HG03378 (cell line): ENCODE data around the gene MPST.
"Not testable (repeated sequence)": the region's sequence is repeated elsewhere in the genome, so short reads cannot be mapped to it uniquely, and the experiment has no call there.

Experiments
- ATAC-seq: cut with Tn5 transposase; IDR thresholded peaks from one replicate; pipeline ENCODE4 v1.9.1; 2021; ENCODE audit warnings: mild to moderate bottlenecking, moderate library complexity; ENCODE audit not compliant: unreplicated experiment

MPST gene

DNA sequence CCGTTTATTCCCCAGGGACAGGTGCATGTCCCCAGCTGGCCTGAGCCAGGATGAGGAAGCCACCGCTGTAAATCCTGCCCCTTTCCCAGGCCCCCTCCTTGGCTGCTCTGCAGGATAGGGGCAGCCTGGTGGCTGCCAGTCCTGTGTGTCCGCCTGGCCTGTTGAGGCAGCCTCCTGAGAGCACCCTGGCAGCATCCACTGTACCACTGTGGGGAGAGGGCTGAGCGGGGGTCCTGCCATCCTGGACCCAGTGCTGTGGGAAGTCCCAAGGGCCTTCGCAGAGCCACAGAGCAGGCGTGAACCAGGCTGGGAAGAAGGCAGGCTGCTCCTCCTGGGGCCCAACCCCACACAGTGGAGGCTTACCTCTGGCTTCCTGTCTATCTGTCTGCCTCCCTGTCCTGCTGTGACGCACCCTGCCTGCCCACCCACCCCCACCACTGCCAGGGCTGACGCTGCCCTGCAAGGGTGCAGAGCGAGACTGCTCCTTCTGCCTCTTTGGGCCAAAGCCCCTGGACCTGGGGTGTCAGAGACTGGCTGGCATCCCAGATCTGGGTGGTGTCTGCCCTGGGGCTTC is 40.4 kb downstream of the MPST start:
- ATAC-seq, result no peak

DNA sequence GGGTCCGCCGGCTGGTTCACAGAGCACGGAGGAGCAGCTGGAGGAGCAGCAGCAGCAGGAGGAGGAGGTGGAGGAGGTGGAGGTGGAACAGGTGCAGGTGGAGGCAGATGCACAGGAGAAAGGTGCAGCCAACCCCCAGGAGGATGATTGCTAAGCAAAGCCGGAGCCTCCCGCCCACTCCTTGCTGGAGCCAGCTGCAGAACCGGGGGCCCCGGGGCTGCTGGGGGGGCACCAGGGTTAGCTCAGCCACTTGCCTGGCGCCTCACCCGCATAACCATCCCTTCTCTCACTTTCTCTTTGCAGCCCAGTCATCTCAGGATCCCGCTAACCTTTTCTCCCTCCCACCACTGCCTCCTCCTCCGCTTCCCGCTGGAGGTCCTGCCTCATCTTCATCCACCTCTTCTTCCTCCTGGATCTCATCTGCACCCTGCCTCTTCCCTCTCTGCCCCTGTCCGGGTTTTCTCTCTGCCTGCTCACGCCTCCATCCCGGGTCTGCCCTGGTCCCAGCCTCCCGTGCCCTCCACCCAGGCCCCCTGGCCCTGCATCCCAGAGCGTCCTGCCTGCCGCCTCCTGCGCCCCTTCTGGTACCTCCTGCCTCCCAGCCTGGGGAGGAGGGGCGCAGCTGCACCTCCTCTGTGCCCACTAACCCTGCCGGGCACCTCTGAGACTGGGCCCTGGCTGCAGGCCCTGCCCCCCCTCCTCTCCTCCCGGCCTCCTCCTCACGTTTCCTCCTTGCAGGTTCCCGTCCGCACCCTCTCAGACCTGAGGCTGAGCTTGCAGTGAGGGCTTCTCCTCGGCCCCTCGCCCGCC is 41.5 kb downstream of the MPST start:
- ATAC-seq, result no peak

DNA sequence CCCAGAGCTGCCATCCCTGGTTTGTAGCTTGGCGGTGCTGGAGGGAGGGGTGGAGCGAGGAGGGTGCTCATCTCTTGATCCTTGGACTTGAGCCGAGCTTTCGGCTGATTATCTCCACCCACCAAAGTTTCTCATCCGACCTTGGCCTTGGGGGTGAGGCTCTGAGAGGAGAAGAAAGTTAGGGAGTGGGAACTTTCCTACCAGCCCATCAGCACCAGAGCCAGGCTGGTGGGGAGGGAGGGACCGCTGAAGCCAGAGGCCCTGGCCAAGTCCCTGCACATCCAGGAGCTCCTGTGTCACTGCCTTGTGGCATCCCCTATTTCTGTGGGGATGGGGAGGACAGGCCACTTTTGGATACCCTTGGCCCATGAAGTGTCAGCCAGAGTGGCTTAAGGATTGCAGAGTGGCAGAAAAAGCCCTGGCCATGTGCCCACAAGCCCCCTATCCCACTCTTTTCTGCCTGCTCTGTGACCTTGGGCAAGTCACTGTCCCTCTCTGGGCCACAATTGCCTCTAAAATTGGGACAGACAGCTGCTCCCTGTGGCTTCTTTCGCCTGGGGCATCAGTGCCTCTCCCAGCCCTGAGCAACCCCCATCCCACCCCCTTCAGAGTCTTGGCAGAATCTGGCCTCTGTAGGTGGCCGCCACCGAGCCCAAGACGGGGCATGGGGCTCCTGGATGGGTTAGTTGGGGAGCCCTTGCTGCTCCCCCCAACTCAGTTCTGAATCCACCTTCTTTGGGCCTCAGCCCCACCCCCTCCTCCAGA is 42.3 kb downstream of the MPST start:
- ATAC-seq, result no peak

DNA sequence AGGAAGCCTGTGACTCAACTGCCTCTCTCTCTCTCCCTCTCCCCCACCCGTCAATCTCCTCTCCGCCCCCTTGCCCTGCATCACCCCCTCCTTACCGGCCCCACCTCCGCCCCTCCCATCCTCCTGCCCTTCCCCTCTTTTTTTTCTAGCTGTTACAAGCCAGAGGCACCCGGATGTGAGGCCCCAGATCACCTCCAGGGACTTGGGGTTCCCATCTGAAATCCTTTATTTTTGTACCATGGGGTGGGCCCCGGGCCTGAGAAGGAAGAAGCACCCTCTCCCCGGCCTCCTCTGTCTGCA is 42.8 kb downstream of the MPST start:
- no peak for ATAC-seq

DNA sequence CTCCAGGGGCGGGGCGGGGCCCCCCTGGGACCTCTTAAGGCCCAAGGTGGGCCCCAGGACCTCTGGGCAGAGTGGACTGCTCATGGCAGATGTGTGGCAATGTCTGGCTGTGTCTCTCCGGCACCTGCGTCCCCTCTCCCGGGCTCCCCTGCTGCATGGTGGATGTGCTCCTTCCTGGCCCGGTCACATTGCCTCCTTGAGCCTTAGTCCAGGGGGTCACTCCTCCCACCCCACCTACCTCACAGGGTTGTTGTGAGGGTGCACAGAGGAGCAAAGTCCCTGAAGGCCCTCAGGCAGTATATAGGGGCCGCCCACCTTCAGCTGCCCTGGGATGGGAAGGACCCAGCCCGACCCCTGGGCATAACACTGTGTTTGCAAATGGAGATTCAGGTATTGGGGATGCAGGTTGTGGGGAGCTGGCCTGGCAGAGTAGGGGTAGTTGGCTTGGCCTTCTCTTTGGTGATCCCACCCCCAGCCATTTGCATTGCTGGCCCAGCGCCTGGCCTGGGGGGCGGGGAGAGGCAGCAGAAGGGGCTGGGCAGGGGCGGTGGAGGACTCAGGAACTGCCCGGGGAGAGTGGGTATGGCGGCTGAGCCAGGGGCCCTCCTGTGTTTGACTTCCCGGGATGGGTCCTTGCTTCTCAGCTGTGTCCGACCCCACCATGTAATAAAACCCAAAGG is 43.3 kb downstream of the MPST start:
- no peak for ATAC-seq

DNA sequence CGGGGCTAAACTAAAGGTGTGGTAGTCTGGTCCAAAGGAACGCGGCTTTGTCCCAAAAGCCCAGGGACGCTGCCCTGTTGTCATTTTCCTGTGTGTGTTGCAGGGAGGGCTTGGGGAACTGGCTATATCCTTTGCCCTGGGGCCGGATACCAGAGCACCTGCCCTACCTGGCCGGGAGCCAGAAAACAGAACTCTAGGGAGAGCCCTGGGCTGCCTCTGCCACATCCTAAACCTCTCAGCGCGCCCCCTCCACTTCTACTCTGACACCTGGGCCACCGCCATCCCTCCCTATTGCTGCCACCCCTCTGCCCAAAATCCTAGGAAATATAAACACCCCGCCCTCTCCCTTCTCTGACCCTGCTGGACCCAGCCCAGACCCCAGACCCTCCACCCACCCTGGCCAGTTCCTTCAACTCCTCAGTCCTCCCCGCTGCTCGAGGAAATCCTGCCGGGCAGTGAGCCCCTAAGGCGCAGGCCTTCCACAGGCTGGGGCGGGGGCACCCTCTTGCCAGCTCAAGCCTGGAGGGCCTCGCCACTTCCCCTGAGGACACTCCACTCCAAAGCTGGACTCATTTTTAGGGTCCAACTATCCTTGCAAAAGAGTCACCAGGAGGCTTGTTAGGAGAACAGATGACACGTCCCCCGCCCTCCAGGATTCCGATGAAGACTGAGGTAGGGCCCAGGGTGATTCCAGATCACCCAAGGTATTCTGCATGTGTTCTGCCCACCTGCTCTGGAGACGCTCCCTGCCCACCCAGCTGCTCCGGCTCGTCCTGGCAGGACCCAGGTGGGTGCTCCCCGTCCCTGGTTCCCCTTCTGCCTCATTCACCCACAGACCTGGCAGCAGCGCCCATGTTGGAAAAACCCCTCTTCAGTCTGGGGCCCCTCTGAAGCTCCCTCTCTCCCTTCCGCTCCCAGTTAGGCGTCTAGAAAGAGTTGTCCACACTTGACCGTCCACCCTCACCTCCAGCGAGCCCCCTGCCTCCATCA is 44.2 kb downstream of the MPST start:
- ATAC-seq, result no peak

DNA sequence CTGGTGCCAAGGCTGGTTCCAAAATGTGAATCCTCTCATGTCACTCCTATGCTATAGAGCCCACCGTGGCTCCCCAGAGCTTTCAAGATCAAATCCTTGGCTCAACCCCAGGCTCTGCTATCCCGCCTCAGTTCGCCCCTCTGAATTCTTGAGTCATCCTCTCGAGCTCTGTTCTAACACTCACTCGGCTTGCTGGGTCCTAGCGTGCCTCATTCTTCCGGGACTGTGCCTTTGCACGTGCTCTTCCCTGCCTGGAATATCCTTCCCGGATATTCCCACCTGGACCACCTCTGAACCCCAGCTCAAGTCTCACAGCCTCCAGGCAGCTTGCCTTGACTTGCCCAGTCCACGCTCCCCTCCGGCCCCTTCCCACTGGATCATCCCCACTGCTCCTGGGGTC is 45.0 kb downstream of the MPST start:
- no peak for ATAC-seq

DNA sequence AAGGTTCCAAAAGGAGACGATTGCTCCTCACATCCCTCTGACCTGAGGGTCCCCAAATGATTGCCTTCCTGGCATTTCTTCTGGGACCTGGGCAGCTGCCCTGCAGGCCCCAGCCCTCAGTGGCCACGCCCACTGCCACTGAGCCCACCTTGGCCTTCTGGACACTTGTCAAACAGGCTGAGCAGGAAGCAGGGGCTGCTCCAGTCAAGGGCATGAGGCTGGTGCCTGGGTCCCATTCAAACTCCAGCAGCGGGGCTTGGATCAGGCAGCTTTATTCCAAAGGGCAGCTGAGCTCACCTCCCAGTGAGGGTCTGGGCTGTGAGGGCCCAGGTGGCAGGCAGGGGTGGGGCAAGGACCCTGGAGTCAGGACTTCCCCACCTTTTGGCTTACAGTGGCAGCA is 45.6 kb downstream of the MPST start:
- no peak for ATAC-seq

DNA sequence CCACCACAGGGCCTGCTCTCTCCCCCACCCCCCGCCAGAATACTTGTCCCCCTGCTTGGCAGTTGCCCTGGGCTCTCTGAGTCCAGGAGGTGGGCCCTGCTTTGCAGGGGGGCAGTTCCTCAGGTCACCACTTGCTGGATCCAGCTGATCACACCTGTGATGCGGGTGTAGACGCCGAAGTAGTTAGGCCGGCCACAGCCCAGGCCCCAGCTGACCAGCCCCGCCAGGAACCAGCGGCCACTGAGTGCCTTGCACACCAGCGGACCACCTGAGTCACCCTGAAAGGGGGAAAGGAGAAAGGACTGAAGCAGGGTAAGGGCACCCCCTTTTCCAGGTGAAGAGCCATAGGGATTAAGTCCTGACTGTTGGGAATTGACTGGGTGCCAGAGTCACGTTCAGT is 46.4 kb downstream of the MPST start:
- ATAC-seq, result no peak

DNA sequence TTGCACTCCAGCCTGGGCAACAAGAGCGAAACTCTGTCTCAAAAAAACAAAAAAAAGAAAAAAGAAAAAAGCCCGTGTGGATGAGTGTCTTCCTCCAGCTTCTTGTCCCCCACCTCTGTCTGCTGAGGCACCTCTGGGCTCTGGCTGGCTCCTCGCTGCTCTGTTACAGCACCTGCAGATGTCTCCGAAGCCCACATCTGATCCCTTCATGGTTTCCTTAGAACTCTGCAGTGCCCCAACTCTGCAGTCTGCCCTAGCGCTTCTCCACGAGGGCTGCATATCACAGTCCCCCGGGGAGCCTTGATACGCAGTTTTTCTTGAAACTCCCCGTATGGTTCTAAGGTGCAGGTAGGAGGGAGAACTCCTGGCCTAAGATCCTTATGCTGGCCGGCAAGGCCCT is 47.9 kb downstream of the MPST start:
- ATAC-seq, result no peak

DNA sequence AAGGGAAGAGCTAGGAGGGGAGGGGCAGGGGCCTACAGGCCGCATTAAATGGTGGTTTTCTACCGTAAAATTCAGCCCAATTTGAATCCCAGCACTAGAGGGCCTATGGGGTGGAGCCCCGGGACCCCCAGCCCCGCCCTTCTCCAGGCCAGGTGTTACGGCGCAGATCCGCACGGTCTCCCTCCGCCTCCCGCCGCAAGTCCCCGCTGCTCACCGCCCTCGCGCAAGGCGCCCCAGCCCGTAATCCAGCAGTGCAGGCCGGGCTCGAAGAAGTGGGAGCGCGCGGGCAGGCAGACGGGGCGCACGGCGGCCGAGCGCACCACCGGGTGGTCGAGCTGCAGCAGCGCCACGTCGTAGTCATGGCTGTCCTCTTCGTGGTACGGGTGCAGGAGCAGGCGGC is 49.3 kb downstream of the MPST start:
- no peak for ATAC-seq

DNA sequence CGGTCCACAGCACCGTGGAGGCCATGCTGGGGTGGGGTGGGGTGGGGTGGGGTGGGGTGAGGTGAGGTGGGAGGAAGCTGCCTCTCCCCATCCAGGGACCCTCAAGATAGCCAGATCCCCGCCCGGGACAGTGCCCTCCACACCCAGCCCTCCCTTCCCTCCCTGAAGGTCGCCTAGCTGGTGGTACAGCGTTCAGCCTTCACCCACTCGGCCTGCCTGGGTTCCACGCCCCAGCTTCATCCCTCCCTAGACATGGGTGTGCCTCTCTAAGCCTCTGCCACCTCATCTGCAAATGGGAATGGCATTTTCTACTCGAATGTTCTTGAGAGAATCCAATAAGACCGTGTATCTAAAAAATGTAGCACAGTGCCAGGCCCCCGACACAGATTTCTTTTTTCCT is 49.8 kb downstream of the MPST start:
- ATAC-seq, result no peak

DNA sequence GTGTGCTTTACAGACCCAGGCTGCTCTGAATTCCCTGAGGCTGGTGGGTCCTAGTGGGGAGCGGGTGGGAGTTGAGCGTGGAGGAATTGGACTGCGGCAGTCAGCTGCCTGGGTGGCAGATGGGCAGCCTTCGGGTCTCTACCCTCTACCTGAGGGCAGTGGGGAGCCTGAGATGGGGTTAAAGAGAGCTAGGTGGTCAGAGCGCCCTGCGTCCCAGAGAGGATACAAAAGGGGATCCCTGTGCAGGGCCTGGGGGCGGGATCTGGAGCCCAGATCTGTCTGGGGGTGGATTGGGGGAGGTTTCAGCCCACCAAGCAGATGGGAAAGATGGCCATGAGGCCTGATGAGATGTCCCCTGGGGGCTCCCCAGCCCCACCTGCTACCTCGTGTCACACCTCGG is 50.2 kb downstream of the MPST start:
- ATAC-seq, result no peak

DNA sequence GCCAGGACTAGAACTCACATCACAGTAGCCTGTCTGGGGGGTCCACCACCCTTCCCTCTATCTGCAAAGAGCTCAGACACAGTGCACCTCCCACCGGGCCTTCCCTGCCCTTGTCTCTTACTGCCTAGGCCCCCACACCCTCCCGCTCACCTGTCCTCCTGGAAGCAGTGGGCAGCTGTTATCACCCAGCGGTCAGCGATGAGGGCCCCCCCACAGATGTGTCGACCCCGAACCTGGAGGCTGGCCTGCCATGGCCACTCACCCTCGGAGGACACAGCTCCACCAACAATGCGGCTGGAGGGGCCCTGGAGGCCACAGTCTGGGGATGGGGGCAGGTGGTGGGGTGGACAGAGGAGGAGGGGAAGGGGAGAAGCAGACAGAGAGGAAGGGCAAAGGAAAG is 50.8 kb downstream of the MPST start:
- ATAC-seq, result no peak

DNA sequence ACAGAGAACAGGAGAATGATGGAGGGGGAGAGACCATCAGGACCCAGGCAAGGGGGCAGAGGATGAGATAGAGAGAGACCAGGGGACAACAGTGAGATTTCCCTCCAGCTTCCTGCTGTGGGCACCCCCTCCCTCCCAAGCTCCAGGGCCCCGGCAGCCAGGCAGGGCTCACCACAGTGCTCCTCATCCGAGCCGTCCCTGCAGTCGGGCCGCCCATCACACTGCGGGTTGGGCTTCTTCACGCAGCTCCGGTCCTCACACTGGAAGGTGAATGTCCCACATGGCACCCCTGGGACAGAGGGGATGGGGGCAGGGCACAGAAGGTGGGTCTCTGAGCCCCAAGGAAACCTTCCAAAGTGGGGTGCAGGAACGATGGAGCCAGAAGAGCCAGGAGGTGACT is 51.2 kb downstream of the MPST start:
- no peak for ATAC-seq

DNA sequence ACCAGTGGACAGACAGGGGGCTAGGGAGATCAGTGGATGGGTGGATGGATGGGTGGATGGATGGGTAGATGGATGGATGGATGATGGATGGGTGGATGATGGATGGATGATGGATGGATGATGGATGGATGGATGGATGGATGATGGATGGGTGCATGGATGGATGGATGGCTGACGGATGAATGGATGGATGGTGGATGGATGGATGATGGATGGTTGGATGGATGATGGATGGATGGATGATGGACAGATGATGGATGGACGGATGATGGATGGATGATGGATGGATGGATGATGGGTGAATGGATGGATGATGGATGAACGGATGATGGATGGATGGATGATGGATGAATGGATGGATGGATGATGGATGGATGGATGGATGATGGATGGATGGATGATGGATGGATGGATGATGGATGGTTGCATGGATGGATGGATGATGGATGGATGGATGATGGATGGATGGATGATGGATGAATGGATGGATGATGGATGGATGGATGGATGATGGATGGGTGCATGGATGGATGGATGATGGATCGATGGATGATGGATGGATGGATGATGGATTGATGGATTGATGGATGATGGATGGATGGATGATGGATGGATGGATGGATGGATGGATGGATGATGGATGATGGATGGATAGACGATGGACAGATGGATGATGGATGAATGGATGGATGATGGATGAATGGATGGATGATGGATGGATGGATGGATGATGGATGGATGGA is 52.5 kb downstream of the MPST start:
- ATAC-seq, result not testable (repeated sequence)

DNA sequence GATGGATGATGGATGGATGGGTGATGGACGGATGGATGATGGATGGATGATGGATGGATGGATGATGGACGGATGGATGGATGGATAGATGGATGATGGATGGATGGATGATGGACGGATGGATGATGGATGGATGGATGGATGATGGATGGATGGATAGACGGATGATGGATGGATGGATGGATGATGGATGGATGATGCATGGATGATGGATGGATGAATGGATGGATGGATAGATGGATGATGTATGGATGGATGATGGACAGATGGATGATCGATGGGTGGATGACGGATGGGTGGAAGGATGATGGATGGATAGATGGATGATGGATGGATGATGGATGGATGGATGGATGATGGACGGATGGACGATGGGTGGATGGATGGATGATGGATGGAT is 53.1 kb downstream of the MPST start:
- ATAC-seq, result no peak

DNA sequence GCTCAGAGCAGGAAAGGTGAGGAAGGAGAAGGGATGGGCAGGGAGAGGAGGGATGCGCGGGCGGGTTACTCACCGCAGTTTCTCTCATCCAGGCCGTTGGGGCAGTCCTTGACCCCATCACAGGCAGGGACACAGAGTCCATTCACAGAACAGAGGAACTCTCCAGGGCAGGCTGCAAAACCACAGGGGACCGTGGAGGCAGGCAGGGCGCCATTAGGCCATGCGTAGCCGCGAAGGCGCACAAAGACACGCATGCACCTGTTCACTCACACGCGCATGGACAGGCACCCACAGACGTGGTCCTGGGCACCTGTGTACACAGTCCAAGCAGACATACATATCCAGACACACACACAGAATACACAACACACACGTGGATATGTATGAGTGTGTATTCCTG is 55.0 kb downstream of the MPST start:
- ATAC-seq, result no peak

DNA sequence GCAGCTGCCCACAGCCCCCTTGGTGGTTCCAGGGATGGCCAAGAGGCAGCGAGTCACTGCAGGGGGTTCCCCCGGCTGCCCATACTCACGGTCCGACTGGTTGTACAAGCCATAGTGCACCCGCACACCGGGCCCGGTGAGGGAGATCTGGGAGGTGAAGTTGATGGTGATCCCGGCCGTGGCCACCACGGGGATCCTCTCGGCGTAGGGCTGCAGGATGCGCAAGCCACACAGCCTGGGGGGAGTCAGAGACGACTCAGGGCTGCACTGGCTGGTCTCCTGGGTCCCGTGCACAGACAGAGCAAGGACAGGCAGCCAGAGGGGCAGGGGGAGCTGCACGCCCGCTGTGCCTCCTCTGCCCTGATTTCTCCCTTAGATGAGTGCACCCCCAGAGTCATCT is 55.5 kb downstream of the MPST start:
- ATAC-seq, result no peak
